ENCODE measurements around the gene CD177.
A peak's percentile ranks its signal among the peaks of the same experiment; 100 is the strongest.
"Not testable (repeated sequence)": the region's sequence is repeated elsewhere in the genome, so short reads cannot be mapped to it uniquely, and the experiment has no call there.

The CD177 gene

DNA sequence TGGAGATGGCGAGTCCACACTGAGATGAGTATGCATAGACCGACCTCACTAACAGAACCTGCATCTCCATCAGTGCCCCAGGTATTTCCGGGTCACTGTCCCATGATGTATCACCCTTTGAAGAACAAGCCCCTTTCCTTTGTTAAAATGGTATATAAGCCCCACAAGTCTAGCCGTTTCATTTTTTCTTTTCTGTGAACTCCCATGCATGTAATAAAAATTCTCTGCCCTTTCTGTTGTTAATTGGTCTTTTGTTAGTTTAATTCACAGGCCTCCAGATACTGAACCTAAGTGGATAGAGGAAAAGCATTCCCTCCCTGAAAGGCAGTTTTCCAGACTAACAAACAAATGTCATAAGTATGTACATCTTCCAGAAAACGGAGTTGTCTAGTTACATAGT lies 15.0 kb upstream of the CD177 start:
- Histone ChIP-seq H3K27ac (ENCODE audit: low read depth, low read length) (no peak overlapping the region), H3K9ac (ENCODE audit: low read length) (no peak overlapping the region), H3K4me3 (ENCODE audit: low read length) (no peak overlapping the region), H3K27me3 (ENCODE audit: control insufficient read depth, insufficient read depth, low read length) (no peaks in the 10 kb centered on the region), H3K36me3 (ENCODE audit: control insufficient read depth, insufficient read depth, low read length) (no peaks in the 10 kb centered on the region), H3K4me1 (ENCODE audit: control insufficient read depth, insufficient read depth, low read length) (no peaks in the 10 kb centered on the region)

GRCh38 chr19:43339243-43339930 lies 14.1 kb upstream of the CD177 start:
- not testable (repeated sequence) for H3K4me3 ChIP-seq (ENCODE audit: low read length)

GRCh38 chr19:43340101-43340500 lies 13.4 kb upstream of the CD177 start:
- not testable (repeated sequence) for H3K9ac ChIP-seq (ENCODE audit: low read length); H3K4me1 ChIP-seq (ENCODE audit: control insufficient read depth, insufficient read depth, low read length); H3K27ac ChIP-seq (ENCODE audit: low read depth, low read length); H3K4me3 ChIP-seq (ENCODE audit: low read length); H3K27me3 ChIP-seq (ENCODE audit: control insufficient read depth, insufficient read depth, low read length); H3K36me3 ChIP-seq (ENCODE audit: control insufficient read depth, insufficient read depth, low read length)

More at GRCh38 chr19:43339243-43339930, 14.1 kb upstream of the CD177 start:
- not testable (repeated sequence) for H3K36me3 ChIP-seq (ENCODE audit: control insufficient read depth, insufficient read depth, low read length); H3K4me1 ChIP-seq (ENCODE audit: control insufficient read depth, insufficient read depth, low read length); H3K27ac ChIP-seq (ENCODE audit: low read depth, low read length); H3K27me3 ChIP-seq (ENCODE audit: control insufficient read depth, insufficient read depth, low read length); H3K9ac ChIP-seq (ENCODE audit: low read length)

DNA sequence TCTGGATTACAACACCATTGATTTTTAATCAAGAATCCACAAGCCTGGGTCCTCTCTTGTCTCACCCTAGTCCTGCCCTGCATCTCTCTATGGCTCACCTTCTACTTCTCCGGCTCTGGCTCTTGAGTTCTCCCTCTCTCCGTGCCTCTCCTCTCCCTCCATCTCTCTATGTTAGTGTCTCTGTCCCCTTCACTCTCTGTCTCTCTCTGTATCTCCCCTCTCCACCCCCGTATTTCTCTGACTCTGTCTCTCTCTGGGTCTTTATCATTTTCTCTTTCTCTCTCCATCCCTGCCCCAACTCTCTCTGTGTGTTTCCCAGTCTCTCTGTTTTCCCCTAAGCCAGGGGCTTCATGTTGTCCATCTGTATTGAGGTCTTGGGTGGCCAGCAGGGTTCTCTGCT lies 12.4 kb upstream of the CD177 start:
- not testable (repeated sequence) for H3K27me3 ChIP-seq (ENCODE audit: control insufficient read depth, insufficient read depth, low read length); H3K9ac ChIP-seq (ENCODE audit: low read length); H3K36me3 ChIP-seq (ENCODE audit: control insufficient read depth, insufficient read depth, low read length); H3K27ac ChIP-seq (ENCODE audit: low read depth, low read length); H3K4me1 ChIP-seq (ENCODE audit: control insufficient read depth, insufficient read depth, low read length); H3K4me3 ChIP-seq (ENCODE audit: low read length)

DNA sequence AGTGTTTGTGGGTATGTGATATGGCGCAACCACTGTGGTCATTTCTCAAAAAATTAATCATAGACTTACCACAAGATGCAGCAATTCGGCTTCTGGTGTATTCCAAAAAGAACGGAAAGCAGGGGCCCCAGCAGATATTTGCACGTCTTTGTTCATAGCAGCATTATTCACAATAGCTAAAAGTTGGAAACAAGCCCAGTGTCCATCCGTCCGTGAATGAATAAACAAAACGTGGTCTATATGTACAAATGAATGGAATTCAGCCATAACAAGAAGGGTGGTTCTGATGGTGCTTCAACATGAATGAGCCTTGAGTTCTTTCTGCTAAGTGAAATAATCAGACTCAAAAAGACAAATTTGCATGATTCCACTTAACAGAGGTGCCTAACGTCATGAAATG lies 11.4 kb upstream of the CD177 start:
- not testable (repeated sequence) for H3K27me3 ChIP-seq (ENCODE audit: control insufficient read depth, insufficient read depth, low read length); H3K9ac ChIP-seq (ENCODE audit: low read length); H3K4me3 ChIP-seq (ENCODE audit: low read length); H3K27ac ChIP-seq (ENCODE audit: low read depth, low read length); H3K4me1 ChIP-seq (ENCODE audit: control insufficient read depth, insufficient read depth, low read length); H3K36me3 ChIP-seq (ENCODE audit: control insufficient read depth, insufficient read depth, low read length)

- not testable (repeated sequence) for H3K27ac ChIP-seq (ENCODE audit: low read depth, low read length); H3K36me3 ChIP-seq (ENCODE audit: control insufficient read depth, insufficient read depth, low read length); H3K4me3 ChIP-seq (ENCODE audit: low read length); H3K27me3 ChIP-seq (ENCODE audit: control insufficient read depth, insufficient read depth, low read length); H3K4me1 ChIP-seq (ENCODE audit: control insufficient read depth, insufficient read depth, low read length); H3K9ac ChIP-seq (ENCODE audit: low read length)
Observed at GRCh38 chr19:43344347-43344925, 9.1 kb upstream of the CD177 start.

DNA sequence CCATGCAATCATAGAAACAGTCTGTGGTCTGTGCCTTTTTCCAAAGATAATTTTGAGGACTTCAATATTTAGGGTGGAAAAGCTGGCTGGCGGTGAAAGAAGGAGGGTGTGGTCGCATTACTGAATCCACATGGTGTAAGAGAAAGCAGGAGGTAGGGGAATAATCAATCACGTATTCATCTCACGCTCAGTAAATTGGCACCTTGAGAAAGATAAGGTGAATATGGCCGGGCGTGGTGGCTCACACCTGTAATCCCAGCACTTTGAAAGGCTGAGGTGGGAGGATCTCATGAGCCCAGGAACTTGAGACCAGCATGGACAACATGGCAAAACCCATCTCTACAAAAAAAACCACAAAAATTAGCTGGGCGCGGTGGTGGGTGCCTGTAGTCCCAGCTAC lies 3.7 kb upstream of the CD177 start:
- not testable (repeated sequence) for H3K4me1 ChIP-seq (ENCODE audit: control insufficient read depth, insufficient read depth, low read length); H3K27ac ChIP-seq (ENCODE audit: low read depth, low read length); H3K27me3 ChIP-seq (ENCODE audit: control insufficient read depth, insufficient read depth, low read length); H3K9ac ChIP-seq (ENCODE audit: low read length); H3K36me3 ChIP-seq (ENCODE audit: control insufficient read depth, insufficient read depth, low read length); H3K4me3 ChIP-seq (ENCODE audit: low read length)

DNA sequence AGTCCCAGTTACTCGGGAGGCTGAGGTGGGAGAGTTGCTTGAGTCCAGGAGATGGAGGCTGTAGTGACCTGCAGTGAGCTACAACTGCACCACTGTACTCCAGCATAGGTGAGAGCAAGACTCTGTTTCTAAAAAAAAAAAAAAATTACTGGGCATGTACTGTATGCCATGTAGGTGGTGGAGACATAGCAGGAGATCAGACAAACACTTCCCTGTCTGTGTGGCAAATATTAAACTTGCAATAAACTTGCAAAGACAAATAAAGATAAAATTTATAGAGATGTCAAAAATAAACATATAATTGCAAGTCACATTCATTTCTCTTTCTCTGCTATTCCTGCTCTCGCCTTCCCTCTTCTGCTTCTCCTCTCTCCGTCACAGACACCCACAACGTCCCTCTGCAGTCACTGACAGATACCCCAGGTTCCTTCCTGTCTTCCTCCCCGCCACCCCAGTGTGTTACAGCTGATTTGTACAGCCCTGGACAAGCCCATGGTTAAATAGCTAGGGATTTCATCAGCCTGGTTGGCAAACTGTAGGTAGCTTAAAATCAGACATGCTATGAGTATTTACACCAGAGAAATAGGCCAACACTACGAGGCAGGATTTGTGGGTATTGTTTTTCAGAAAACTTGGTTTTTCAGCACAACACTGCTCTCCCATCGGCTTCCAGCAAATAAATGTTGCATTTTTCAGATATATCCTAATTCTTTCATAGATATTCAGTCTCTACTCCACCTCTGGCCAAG lies 1.3 kb upstream of the CD177 start:
- H3K4me1 ChIP-seq (ENCODE audit: control insufficient read depth, insufficient read depth, low read length) = no peaks in the 10 kb centered on the region
- peaks cover 3% of the 10 kb centered on the region for H3K27me3 ChIP-seq (ENCODE audit: control insufficient read depth, insufficient read depth, low read length)
- no peaks in the 10 kb centered on the region for H3K36me3 ChIP-seq (ENCODE audit: control insufficient read depth, insufficient read depth, low read length)
- no peak overlapping the region for H3K4me3 ChIP-seq (ENCODE audit: low read length)
- H3K27ac ChIP-seq (ENCODE audit: low read depth, low read length) = no peak overlapping the region
- no peak overlapping the region for H3K9ac ChIP-seq (ENCODE audit: low read length)

DNA sequence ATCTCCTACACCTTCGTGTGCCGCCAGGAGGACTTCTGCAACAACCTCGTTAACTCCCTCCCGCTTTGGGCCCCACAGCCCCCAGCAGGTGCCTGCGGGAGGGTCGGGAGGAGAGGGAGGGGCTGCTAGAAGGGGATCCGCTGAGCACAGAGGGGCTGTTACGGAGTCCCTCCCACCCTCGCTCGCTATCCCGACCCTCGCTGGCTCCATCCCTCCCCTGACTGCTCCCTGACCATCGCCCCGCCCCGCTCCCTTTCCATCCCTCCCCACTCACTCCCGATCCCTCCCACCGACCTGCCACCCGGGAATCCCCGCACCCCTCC lies 780 bp downstream of the CD177 start:
- peaks cover 3% of the 10 kb centered on the region for H3K27me3 ChIP-seq (ENCODE audit: control insufficient read depth, insufficient read depth, low read length)
- no peaks in the 10 kb centered on the region for H3K4me1 ChIP-seq (ENCODE audit: control insufficient read depth, insufficient read depth, low read length)
- H3K36me3 ChIP-seq (ENCODE audit: control insufficient read depth, insufficient read depth, low read length) = no peaks in the 10 kb centered on the region
- H3K27ac ChIP-seq (ENCODE audit: low read depth, low read length) = no peak overlapping the region
- no peak overlapping the region for H3K9ac ChIP-seq (ENCODE audit: low read length)
- H3K4me3 ChIP-seq (ENCODE audit: low read length) = peak overlapping the region; percentile 39

DNA sequence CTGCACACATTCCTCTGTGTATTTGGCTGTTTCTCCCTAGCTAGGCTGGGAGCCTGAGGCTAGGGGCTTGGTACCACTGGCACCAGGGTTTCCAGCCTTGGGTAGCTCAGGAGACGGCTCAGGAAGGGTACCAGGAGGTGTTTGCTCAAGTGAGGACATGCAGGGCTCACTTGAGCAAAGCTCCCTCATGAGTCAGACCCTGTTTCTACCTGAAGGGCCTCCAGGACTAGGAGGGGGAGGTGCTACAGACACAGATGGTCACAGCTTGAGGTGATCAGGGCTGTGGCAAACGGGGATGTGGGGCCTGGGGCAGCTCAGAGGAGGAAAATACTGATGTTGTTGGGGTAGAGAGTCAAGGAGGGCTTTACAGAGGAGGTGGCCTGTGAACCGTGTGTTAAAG lies 3.3 kb downstream of the CD177 start:
- H3K27me3 ChIP-seq (ENCODE audit: control insufficient read depth, insufficient read depth, low read length); H3K27ac ChIP-seq (ENCODE audit: low read depth, low read length); H3K4me1 ChIP-seq (ENCODE audit: control insufficient read depth, insufficient read depth, low read length); H3K4me3 ChIP-seq (ENCODE audit: low read length); H3K9ac ChIP-seq (ENCODE audit: low read length); H3K36me3 ChIP-seq (ENCODE audit: control insufficient read depth, insufficient read depth, low read length): not testable (repeated sequence)

DNA sequence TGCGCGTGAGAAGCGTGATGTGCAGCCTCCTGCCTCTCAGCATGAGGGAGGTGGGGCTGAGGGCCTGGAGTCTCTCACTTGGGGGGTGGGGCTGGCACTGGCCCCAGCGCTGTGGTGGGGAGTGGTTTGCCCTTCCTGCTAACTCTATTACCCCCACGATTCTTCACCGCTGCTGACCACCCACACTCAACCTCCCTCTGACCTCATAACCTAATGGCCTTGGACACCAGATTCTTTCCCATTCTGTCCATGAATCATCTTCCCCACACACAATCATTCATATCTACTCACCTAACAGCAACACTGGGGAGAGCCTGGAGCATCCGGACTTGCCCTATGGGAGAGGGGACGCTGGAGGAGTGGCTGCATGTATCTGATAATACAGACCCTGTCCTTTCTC lies 8.7 kb downstream of the CD177 start:
- no peaks in the 10 kb centered on the region for H3K36me3 ChIP-seq (ENCODE audit: control insufficient read depth, insufficient read depth, low read length)
- no peaks in the 10 kb centered on the region for H3K27me3 ChIP-seq (ENCODE audit: control insufficient read depth, insufficient read depth, low read length)
- no peak overlapping the region for H3K9ac ChIP-seq (ENCODE audit: low read length)
- no peak overlapping the region for H3K4me3 ChIP-seq (ENCODE audit: low read length)
- no peak overlapping the region for H3K27ac ChIP-seq (ENCODE audit: low read depth, low read length)
- no peaks in the 10 kb centered on the region for H3K4me1 ChIP-seq (ENCODE audit: control insufficient read depth, insufficient read depth, low read length)

- Histone ChIP-seq H3K27ac (ENCODE audit: low read depth, low read length) (no peak overlapping the region), H3K4me3 (ENCODE audit: low read length) (no peak overlapping the region), H3K4me1 (ENCODE audit: control insufficient read depth, insufficient read depth, low read length) (no peaks in the 10 kb centered on the region), H3K36me3 (ENCODE audit: control insufficient read depth, insufficient read depth, low read length) (no peaks in the 10 kb centered on the region), H3K27me3 (ENCODE audit: control insufficient read depth, insufficient read depth, low read length) (no peaks in the 10 kb centered on the region), H3K9ac (ENCODE audit: low read length) (no peak overlapping the region)
Observed at GRCh38 chr19:43362745-43363144, 9.3 kb downstream of the CD177 start.

GRCh38 chr19:43365677-43366076 lies 12.2 kb downstream of the CD177 start:
- H3K27me3 ChIP-seq (ENCODE audit: control insufficient read depth, insufficient read depth, low read length); H3K27ac ChIP-seq (ENCODE audit: low read depth, low read length); H3K36me3 ChIP-seq (ENCODE audit: control insufficient read depth, insufficient read depth, low read length); H3K4me3 ChIP-seq (ENCODE audit: low read length); H3K4me1 ChIP-seq (ENCODE audit: control insufficient read depth, insufficient read depth, low read length); H3K9ac ChIP-seq (ENCODE audit: low read length): not testable (repeated sequence)
